Psoas muscle (tissue), 8 donors: ENCODE measurements around the gene TSC22D2. TPM values are rescaled to one million over a fixed set of nuclear protein-coding genes. Genes with fewer than 3 reads are reported as not detected.

Experiments
- ATAC-seq, 4 donors: fragments of 200-7000 bp; cut with Tn5 transposase; one replicate each; pipeline ENCODE4 v1.9.1; 2020; ENCODE audit warnings: moderate library complexity in 3 of 4, mild to moderate bottlenecking in 2 of 4
- DNase-seq, 2 donors: peaks; one replicate each; pipeline ENCODE4 v3.0.0-alpha.2; 2020
- H3K27ac ChIP-seq: fragments of 200-600 bp; one replicate; pipeline ENCODE4 v1.8.0; 2022
- H3K27me3 ChIP-seq, 3 donors: fragments of 200-600 bp in 1 of 3; one replicate each; pipeline versions ENCODE4 v1.6.1 to v1.8.0; 2013 to 2022; ENCODE audit warnings: low read length in 2 of 3, mild to moderate bottlenecking in 2 of 3, moderate library complexity in 1 of 3; ENCODE audit not compliant: insufficient read depth in 3 of 3
- H3K36me3 ChIP-seq, 2 donors: fragments of 200-600 bp in 1 of 2; one replicate each; pipeline versions ENCODE4 v1.6.1 to v1.8.0; 2013 to 2022; ENCODE audit warnings: low read depth in 1 of 2, mild to moderate bottlenecking in 1 of 2, moderate library complexity in 1 of 2; ENCODE audit not compliant: insufficient read depth in 1 of 2
- H3K4me1 ChIP-seq: fragments of 200-600 bp; one replicate; pipeline ENCODE4 v1.8.0; 2022
- H3K4me3 ChIP-seq: fragments of 200-600 bp; one replicate; pipeline ENCODE4 v1.8.0; 2022; ENCODE audit warnings: mild to moderate bottlenecking
- H3K9me3 ChIP-seq: fragments of 200-600 bp; one replicate; pipeline ENCODE4 v1.8.0; 2022
- CTCF ChIP-seq: fragments of 200-600 bp; IDR thresholded peaks from one replicate; pipeline ENCODE4 v1.8.0; 2022; ENCODE audit warnings: antibody characterized with exemption
- WGBS, 3 donors: extraction: QIAGEN DNeasy Blood & Tissue Kit; methylation state at CpG; one replicate each; pipeline versions ENCODE4 v1.1.6 to v1.1.7; 2013; 5-methylcytosine and 5-hydroxymethylcytosine counted together
- intact Hi-C, 2 donors: fragments of 100-400 bp; cut with DNase I; formaldehyde crosslinking; loops; one replicate each; pipeline versions ENCODE4 v1.11.0 to v1.14.2; 2022
- polyA plus RNA-seq, 3 donors: library from polyadenylated mRNA; stranded (reverse); fragments of 200-250 nt; gene quantifications; one replicate each; pipeline ENCODE4 v1.2.3, GENCODE V29; 2013
- total RNA-seq, 4 donors: library from RNA; stranded (reverse); fragmentation: NEBNext Ultra II Directional in 2 of 4; extraction: Animal tissue kit (Norgen Biotek cat#: 25700) in 2 of 4; gene quantifications; one replicate each; pipeline versions ENCODE4 v1.2.1 to v1.2.4, GENCODE V29; 2021 to 2023
- donor health status: healthy with polysubstance abuse.
- donor health status: DM: no; HTN: no; CAD: no; lungs with moderate emphysema.
- donor health status: Bipolar disorder and iron deficiency.
- donor health status: healthy.
- donor health status: DM: yes; HTN: yes; CAD: no.
- donor health status: DM: no; HTN: no; CAD: no.
- donor health status: DM: no; HTN: no; CAD: no.
- donor health status: DM: yes; HTN: yes; CAD: no.

Gene TSC22D2
- total and polyA plus RNA-seq, 7 donors: 10.4 to 63.6 (median 29.7) TPM

DNA sequence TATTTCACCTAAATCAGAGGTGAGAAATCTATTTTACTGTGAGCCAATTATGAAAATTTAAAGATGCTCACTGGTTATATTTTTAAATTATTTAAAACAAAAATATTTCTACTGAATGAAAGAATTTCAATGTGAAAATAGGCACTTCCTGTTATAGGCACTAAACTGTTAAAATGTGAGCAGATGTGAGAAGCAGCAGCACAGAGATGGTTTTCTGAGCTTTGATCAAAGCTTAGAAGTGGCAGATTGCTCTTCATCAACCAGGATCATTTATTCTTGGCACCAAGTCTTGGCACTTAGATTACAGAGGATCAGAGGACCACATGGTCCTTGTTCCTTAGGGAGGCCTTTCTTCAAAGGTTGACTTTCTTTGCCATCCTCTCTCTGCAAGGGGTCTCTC, 18.0 kb upstream of the TSC22D2 start:
- intact Hi-C loops: no loop called here
- Histone ChIP-seq H3K27ac (no peak overlapping the region), H3K4me1 (no peaks in the 10 kb centered on the region), H3K9me3 (no peaks in the 10 kb centered on the region), H3K27me3 (no peaks in the 10 kb centered on the region), H3K4me3 (no peak overlapping the region), H3K36me3 (no peaks in the 10 kb centered on the region)
- ATAC-seq: no peak
- DNase-seq: no peak
- no peak for TF ChIP-seq CTCF

GRCh38 chr3:150391161-150391560, 16.9 kb upstream of the TSC22D2 start:
- TF ChIP-seq CTCF: no peak
- Histone ChIP-seq H3K4me3 (no peak overlapping the region), H3K27ac (no peak overlapping the region), H3K9me3 (no peaks in the 10 kb centered on the region), H3K4me1 (no peaks in the 10 kb centered on the region), H3K27me3 (no peaks in the 10 kb centered on the region), H3K36me3 (no peaks in the 10 kb centered on the region)
- no peak for ATAC-seq
- intact Hi-C loops: no loop called here
- DNase-seq: no peak

DNA sequence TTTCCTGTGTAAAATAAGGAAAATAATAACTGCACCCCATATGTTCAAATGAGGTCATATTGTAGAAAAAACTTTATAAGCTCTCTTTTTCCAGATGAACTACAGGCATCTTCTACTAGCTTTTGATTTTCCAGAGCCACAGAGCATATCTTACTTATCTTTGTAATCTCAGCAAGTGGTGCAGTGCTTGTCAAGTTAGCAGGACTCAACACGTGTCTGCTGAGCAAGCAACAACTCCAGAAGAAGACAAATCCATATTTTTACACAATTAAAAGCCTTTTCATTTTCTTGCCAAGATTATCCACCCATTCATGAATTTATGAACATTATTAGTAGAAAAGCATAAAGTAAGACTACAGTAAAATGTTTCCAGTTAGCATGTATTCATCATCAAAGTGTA, 14.4 kb upstream of the TSC22D2 start:
- WGBS, 3 donors: 69 to 80% (median 73%) methylated on average over 1 of the region's 1 CpG
- Histone ChIP-seq H3K4me1 (no peaks in the 10 kb centered on the region), H3K27ac (no peak overlapping the region), H3K36me3 (no peaks in the 10 kb centered on the region), H3K27me3 (no peaks in the 10 kb centered on the region), H3K9me3 (no peaks in the 10 kb centered on the region), H3K4me3 (no peak overlapping the region)
- intact Hi-C loops: no loop called here
- no peak for TF ChIP-seq CTCF
- ATAC-seq (no peak), DNase-seq (no peak)

DNA sequence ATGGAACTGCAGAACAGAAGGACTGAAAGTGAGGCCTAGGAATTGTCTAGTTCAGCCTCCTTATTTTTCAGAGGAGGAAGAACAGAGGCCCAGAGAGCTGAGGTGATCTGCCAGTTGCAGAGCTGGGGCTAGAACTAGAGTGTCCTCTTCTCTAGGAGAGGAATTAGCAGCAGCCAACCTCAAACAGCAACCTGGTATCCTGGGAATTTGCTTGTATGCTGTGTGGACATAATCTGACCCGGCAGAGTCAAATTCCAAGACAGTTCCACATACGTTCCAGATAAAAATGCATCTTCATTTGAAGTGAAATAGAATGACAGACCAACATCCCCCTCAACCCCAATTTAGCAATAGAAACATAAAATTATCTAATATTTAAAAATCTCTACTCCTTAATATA, 13.5 kb upstream of the TSC22D2 start:
- Histone ChIP-seq H3K27me3 (no peaks in the 10 kb centered on the region), H3K4me1 (no peaks in the 10 kb centered on the region), H3K27ac (no peak overlapping the region), H3K4me3 (no peak overlapping the region), H3K9me3 (no peaks in the 10 kb centered on the region), H3K36me3 (no peaks in the 10 kb centered on the region)
- intact Hi-C loops: no loop called here
- TF ChIP-seq CTCF: no peak
- ATAC-seq (no peak), DNase-seq (no peak)
- WGBS, 3 donors: 36 to 59% (median 39%) methylated on average over 2 of the region's 2 CpGs

DNA sequence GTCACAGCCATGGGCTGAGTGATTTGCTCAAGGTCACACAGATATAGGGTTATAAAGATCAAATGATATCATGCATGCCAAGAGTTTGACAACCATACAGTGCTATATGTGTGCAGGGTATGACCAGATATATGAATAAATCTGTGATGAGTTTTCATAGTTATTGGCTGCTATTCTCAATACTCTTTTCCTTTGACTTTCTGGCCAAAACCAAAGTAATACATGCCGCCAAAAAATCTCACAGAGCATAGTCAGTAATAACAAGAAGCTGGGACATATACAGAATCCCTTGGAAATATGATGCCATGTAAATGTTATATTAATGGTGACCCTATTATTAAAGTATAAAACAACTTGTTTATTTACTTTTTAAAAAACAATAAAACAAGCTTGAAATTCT, 11.6 kb upstream of the TSC22D2 start:
- Histone ChIP-seq H3K9me3 (no peaks in the 10 kb centered on the region), H3K27me3 (no peaks in the 10 kb centered on the region), H3K4me1 (no peaks in the 10 kb centered on the region), H3K27ac (no peak overlapping the region), H3K36me3 (no peaks in the 10 kb centered on the region), H3K4me3 (no peak overlapping the region)
- no peak for TF ChIP-seq CTCF
- intact Hi-C loops: no loop called here
- no peak for ATAC-seq
- 0 to 53% (median 51%) methylated on average over 1 of the region's 1 CpG for WGBS, 3 donors
- DNase-seq: no peak
